Globus pallidus (tissue), 1 donor: ENCODE measurements around the gene SCN10A.

Source experiments
- DNase-seq: peaks from one replicate; pipeline ENCODE4 v3.0.0-alpha.2; 2015; ENCODE audit warnings: low spot score

The SCN10A gene

GRCh38 chr3:38773528-38773927, 42.5 kb downstream of the SCN10A start:
- no peak for DNase-seq

- no peak for DNase-seq
These were observed 52.4 kb downstream of the SCN10A start for GRCh38 chr3:38763569-38763968.

- no peak for DNase-seq
These were observed 57.5 kb downstream of the SCN10A start for GRCh38 chr3:38758557-38758956.

GRCh38 chr3:38757721-38758120, 58.3 kb downstream of the SCN10A start:
- DNase-seq = no peak

GRCh38 chr3:38756892-38757291, 59.1 kb downstream of the SCN10A start:
- DNase-seq = no peak

GRCh38 chr3:38755130-38755529, 60.9 kb downstream of the SCN10A start:
- no peak for DNase-seq

DNA sequence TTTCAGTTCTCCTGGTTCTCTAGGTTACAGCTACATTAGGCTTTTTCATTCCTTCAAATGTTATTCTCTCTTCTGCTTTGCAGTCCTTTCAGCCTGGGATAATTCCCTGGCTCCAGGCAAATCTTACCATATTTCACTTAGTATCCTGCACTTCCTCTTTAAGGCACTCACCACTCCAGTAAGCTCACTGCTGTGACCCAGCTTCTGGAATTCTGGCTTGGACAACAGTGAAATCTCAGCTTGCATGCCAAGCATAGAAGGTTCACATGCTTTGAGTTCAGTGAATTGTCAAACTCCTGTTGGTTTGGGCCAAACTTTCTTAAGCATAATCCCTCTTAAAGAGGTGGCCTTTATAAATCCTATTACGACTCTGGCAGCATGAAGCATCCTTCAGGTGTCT, 69.4 kb downstream of the SCN10A start:
- peak; percentile 6 for DNase-seq

GRCh38 chr3:38743043-38743442, 73.0 kb downstream of the SCN10A start:
- DNase-seq = no peak

DNA sequence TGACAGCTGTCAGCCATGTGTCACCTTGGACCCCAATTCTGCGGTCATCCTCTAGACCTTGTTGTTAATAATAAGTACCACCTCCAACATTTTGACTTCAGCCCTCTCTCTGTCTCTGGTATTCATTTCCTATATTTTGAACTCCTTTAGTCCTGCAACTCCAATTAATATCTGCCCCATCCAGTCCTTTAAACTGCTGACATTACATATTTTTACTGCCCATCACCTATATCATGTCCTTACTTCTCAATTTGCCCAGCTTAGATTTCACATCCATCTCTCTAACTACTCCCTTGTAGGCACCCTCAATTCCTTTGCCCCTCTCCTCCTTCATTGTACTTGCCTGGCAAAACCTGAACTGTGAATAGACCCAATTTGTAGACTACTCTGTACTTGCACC, 73.5 kb downstream of the SCN10A start:
- no peak for DNase-seq

DNA sequence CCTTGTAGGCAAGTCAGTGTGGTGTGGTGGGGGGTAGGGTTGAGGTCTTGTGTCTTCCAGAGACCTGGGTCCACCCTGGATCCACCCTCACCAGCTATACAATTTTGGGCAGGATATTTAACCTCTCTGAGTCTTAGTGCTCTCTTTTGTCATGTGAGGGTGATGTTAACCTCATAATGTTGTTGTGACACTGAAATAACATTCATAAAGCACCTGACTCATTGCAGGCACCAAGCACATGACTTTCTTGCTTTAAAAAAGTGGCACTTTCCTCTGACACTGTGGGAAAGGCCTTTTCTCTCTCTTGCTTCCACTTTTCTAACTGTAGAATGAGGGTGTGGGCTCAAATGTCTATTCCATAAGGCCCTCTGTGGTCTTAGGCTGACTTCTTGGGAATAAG, 75.5 kb downstream of the SCN10A start:
- DNase-seq = no peak

DNA sequence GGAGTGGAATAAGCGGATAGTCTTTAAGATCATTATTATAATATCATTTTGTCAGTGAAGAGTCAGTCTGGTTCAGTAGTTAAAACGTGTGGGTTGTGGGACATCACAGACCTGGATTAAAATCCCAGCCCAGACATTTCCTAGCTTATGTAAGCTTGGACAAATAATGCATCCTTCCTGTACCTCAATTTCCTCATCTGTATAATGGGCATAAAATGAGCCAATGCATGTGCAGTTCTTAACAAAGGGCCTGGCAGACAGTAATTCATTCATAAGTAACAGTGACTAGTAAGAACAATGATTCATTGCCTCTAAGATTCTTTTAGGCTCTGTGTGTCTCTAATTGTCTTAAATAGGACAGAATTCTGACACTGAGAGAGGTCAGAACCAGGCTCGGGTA, 76.1 kb downstream of the SCN10A start:
- no peak for DNase-seq

DNA sequence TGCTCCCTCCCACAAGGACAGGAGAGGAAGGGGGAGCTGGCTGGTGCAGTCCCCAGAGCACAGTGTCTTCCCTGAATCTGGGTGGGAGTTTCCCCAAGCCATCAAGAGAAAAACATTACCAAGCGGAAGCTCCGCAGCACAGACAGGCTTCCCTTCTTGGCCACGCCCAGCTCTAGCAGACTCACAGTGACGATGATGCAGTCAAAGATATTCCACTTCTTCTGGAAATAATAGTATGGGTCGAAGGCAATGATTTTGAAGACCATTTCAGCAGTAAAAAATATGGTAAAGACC, 76.7 kb downstream of the SCN10A start:
- no peak for DNase-seq

DNA sequence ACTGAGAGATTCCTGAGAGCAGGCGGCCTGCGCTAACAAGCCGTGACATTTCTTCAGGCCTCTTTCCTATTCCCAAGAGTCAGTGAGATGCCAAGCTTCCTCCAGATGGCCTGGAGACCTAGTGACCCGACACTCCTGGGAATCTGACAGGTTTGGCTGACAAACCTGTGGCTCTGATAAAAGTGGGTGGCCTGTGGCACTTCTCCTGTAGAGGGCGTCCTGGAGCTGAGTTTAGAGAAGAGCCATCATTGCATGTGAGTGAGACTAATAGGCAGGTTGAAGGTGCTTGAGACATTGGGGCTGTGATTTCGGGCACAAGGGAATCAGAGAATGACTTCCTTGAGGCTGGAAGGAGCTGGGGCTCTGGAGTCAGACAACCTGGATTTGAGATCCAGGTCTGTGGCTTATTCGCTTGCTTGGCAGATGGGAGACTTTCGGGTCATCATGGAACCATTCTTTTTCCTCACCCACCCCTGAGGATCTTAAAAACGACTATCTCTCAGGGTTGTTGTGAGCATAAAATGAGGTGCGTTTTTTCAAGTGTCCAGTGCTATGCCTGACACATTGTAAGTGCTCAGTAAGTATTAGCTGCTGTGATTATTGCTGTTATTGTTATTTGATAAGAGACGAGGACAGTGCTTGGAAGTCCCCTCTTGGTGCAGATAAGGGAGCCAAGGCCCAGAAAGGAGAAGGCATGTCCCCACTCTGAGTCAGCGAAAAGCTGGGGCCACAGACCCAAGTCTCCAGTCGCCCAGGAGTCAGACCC, 77.2 kb downstream of the SCN10A start:
- DNase-seq = no peak

GRCh38 chr3:38731522-38731921, 84.5 kb downstream of the SCN10A start:
- no peak for DNase-seq

DNA sequence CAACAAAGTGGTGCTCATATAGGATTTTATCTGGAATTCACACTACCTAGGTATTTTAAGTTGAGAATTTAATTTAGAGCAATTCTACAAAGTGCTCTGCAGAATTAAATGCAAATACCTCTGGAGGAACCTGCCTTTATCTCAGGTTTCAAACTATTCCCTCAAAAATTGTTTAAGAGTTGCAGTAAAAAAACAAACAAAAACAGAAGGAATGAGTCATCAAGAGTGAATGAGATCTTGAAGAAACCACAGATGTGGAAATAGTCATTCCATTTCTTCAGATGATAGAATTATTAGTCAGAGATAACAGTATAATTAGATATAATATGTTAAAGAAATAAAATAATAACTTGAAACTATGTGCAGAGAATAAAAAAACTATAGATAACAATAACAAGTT, 85.7 kb downstream of the SCN10A start:
- DNase-seq = no peak

DNA sequence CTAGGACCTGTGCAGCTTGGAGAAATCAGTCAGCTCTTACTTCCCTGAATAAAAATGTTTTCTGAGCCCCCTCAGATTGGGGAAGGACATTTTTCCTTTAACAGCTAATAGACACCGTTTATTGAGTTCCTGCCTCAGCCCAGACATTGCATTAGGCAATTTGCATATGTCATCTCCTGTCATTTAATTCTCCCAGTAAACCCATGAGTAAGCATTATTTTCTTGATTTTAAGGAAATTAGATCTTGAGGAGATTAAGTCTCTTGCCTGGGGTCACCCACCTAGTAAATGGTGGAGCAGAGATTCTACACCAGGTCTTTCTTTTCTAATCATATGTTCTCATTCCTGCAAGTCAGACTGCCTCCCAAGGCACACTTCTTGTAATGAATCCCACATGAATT, 88.0 kb downstream of the SCN10A start:
- no peak for DNase-seq

DNA sequence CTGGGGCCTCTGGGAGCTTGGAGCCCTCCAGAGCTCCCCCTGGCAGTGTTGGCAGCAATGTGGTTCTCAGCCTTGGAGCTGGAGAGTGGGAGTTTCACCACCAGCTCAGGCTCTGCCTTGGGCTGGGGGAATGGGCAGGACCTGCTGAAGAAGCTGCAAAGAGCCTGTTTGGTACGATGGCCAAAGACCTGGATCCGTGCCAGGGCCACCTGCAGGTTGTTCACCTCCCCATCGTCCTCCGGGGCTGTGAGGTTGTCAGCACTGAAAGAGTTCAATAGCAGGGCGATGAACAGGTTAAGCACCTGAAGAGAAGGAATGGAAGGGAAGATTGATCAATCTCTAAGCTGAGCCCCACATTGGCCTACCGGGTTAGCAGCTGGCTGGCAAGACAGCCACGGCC, 89.3 kb downstream of the SCN10A start:
- no peak for DNase-seq

DNA sequence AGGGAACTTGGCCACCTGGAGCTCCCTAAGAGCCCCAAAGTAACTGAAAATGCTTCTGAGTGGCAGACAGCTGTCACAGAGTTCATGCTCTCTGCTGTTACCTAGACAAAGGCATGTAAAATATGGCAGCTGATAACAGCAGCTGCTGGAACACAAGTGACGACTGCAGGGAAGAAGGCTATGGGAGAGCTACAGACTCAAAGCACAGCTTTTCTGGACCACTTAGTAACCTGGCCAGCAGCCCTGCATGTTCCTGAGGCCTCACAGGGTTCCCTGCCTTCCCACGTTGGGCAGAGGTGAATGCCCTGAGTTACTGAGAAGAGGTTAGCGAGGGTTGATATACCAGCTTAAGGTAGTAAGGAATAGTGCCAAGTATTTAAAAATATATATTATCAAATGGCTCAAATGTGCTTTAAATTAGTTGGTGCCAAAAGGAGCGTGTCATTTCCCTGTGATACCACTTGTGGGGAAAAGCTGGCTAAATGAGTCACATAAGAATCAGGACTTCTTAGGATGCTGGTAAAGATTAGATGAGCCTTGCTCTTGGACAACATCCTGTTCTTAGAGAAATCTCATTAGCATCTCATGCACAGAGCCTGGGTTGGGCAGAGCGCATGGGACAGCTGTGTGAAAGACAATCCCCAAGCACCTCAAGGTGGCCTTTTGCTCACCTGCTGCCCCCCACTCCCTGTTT, 90.1 kb downstream of the SCN10A start:
- no peak for DNase-seq

DNA sequence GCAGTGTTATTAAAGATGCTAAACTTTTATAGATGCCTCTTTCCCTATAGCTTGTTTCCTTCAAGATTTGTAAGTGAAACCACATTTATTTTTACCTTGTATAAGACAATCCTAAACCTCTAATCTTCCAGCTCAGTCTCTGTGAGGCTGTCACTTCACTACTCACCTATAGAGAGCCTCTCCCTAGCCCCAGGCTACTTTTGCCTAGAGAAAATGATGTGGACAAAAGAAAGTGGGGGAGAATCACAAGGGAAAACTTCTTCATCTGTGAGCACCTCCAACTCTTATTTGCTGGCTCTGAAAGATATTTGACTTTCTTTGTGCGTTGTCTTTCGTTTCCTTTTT, 91.7 kb downstream of the SCN10A start:
- no peak for DNase-seq

DNA sequence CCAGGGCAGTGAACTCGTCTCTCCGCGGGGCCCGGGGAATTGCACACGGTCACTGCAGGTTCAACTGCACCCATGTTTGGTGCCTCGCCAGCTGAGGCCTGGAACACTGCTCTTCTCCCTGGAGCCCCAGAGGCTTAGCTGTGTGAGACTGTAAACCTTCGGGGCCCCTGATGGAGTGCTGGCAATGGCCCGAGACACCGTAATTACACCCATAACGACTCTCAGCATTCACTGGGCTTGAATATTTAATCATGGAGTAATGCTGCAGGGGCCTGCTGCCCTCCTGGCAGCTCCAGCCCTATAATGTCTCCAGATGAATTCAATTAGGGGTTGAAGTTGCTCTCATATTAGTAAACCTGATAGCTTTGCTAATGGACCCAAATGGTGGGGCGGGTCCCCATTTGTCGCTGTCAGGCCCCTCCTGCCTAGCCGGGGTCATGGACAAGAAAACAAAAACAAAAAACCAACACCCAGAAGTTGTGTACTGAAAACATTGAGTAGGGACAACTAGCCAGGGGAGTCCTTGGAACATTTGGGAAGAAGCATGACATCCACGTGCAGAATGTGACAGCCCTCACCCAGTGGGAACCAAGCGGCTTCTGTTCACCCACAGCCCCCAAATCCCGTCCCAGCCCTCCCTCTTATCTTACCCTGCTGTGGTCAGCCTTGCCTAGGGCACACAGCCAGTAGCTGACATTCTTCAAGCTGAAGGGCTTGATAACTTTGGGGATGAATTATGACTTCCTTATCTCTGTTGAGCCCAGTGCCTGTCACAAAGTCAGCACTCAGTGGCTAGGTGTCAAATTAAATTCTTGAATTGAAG, 92.2 kb downstream of the SCN10A start:
- no peak for DNase-seq

DNA sequence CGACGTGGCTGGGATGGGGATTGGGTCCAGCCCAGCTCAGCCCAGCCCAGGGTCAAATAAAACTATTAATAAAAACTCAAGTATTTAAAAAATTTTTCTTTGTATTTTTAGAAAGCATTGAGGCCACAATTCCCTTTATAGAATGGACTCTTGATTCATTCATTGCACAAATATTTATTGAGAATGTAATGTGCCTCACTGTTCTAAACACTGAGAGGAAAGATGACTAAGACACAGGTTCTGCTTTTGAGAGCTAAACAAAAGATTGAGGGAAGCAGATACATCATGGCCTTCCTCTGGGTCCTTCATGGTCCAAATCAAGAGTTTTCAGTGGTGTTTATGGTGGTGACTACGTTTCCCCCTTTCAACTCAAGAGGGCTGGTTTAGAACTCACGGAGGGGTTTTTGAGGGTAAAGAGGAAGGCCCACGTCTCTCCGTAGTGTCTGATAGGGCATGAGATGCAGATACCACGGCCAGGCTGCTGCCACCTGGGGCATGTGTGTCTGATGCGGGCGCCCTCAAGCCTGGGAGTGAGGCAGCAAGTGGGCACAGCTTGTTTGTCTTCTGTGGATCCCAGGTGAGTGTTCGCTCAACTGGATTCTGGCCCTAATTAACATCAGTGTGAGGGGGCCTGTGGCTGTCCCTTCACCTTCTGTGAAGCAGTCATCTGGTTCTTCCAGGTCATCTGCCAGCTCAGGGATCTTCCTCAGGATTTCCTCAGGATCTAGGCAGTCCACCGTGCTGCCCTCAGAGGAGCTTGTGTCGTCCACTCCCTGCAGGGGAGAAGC, 93.0 kb downstream of the SCN10A start:
- DNase-seq = no peak

GRCh38 chr3:38721207-38721772, 94.7 kb downstream of the SCN10A start:
- no peak for DNase-seq
